ENCODE results near the gene ZSCAN25.
"Not testable (repeated sequence)": the region's sequence is repeated elsewhere in the genome, so short reads cannot be mapped to it uniquely, and the experiment has no call there.

The ZSCAN25 gene

DNA sequence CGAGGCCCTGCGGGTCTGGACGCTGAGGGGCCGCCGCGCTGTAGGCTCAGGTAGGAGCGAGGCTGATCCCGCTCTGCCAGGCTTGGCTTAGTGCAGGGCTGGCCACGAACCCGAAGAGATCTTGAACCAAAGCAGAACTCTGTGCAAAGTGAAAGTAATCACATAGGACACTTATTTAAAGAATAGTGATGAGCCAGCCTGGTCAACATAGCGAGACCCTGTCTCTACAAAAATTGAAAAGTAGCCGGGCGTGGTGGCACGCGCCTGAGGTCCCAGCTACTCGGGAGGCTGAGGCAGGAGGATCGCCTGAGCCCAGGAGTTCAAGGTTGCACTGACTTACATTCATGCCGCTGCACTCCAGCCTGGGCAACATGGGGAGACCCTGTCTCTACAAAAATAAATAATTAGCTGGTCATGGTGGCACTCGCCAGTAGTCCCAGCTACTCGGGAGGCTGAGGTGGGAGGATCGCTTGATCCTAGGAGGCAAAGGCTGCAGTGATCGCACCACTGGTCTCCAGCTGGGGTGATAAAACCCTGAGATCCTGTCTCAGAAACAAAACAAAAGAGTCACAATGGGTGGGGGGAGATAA is 541 bp downstream of the ZSCAN25 start:
- no peak for DNase-seq (ENCODE audit: low read depth in 2 of 2)

DNA sequence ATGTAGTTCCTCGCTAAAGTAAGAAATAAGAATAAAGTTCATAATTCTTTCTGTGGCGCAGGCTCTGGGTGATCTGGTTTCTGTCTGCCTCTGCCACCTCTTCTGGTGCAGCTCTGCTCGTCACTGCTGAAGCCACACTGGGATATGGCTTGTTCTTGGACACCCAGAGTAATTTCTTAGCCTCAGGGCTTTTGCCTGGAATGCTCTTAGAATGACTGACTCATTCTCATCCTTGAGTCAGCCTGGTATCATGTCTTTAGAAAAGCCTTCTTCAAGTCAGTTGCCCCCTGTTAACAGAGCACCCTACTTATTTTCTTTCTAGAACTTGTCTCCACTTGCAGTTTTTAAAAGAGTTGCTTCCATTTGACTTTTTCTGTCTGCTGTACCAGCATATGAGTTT is 2.0 kb downstream of the ZSCAN25 start:
- no peak for DNase-seq (ENCODE audit: low read depth in 2 of 2)

DNA sequence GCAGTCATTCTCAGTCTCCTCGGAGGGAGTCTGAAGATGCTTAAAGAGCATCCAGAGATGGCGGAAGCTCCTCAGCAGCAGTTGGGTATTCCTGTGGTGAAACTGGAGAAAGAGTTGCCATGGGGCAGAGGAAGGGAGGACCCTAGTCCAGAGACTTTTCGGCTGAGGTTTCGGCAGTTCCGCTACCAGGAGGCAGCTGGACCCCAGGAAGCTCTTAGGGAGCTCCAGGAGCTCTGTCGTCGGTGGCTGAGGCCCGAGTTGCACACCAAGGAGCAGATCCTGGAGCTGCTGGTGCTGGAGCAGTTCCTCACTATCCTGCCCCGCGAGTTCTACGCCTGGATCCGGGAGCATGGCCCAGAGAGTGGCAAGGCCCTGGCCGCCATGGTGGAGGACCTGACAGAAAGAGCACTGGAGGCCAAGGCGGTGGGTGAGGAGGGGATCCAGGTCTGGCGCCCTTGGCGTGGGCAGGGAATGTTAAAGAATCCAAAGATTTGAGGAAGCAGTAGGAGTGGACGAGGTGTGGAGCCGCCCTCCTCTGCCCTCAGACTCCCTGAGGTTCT is 2.9 kb downstream of the ZSCAN25 start:
- no peak for DNase-seq (ENCODE audit: low read depth in 2 of 2)

DNA sequence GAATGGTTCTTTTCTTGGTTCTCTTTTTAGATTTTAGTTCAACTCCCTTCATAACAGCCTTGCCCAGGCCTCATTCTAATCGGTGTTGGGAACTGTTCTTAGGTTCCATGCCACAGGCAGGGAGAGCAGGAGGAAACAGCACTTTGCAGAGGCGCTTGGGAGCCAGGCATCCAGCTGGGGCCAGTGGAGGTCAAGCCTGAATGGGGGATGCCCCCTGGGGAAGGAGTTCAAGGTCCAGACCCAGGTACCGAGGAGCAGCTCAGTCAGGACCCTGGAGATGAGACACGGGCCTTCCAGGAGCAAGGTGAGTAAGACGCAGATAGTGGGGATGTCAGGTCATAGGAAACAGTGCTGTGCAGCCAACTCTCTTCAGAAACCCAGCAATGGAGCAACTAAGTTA is 4.5 kb downstream of the ZSCAN25 start:
- no peak for DNase-seq (ENCODE audit: low read depth in 2 of 2)

DNA sequence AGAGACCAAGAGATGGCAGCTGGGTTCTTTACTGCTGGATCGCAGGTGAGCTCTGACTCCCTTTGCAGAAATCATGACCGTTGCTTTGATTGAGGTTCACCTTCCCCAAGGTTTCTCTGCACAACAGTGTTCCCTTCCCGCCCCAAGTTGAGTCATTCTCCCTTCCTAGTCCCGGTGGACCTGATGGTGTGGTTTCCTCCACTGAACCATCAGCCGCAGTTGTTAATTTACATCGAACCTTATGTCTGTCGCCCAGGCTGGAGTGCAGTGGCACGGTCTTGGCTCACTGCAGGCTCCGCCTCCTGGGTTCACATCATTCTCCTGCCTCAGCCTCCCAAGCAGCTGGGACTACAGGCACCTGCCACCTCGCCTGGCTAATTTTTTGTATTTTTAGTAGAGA is 5.8 kb downstream of the ZSCAN25 start:
- no peak for DNase-seq (ENCODE audit: low read depth in 2 of 2)

DNA sequence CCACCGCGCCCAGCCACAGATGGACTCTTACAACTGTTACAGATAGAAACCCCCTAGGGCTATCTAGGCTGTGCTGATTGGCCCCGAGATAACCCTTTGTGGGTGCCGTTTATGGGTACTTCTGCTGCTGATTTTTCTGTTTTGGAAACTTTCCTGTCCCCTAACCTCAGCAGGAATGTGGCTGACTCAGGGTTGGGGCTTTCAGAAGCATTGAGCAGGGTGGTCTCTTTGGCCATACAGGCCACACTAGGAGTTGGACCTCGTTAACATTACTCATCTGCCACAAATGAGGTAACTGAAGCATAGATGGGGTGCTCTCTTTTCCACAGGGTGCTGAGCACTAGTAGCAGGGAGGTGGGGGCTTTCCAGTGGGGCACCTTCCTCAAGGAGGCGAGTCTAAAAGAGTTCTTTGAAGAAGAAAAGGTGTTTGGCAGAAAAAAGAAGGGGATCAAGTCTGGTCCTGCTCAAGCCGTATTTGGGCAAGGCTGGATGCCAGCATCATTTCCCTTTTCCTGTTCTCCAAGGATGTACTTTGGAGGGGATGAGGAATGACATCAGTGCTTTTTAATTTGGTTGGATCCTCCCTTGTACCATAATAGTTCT is 6.4 kb downstream of the ZSCAN25 start:
- no peak for DNase-seq (ENCODE audit: low read depth in 2 of 2)

DNA sequence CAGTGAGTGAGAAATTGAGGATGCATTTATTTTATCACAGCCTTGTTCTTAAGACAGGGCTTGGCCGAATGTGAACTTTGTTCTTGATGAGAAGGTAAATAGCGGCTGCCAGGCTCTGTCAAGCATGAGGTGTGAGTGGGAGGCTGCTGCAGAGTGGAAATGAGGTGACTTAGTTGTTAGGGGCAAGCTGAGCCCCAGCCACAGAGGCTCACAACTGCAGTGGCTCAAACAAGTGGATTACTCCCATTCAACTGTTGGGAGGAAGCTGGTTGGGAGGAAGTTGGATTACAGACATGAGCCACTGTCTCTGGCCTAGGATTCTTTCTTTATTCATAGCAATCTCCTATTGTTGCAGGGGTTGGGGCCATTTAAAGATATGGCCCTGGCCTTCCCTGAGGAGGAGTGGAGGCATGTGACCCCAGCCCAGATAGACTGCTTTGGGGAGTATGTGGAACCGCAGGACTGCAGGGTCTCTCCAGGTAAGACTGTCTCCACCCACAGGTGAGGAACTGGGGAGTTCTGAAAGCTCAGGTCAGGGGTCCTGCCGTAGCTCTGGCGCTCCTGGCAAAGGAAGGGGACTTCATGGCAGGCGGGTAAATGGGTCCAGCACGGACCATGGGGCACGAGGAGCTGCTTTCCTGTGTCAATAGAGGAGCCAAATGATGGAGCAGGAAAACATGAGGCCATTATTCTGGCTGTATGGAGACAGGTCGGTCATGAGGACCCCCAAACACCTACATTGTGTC is 7.1 kb downstream of the ZSCAN25 start:
- DNase-seq (ENCODE audit: low read depth in 2 of 2), result no peak

DNA sequence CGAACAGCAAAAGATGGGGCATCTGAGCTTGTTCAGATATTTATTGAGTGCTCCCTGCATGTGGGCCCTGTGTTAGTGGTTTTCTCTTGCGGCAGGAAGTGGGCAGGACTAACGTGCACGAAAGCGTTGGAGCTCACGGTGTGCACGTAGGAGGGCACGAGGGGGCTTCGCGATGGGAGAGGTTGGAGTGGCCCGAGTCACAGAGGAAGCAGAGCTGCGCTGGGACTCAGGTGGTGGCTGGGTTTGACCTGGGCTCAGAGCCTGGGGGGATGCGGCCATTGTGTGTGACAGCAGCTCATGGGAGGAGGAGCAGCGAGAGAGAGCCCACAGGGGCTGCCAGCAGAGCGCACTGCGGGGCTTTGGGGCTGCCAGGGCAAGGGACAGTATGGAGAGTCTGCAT is 7.7 kb downstream of the ZSCAN25 start:
- DNase-seq (ENCODE audit: low read depth in 2 of 2), result peak; percentile 55 to 67

DNA sequence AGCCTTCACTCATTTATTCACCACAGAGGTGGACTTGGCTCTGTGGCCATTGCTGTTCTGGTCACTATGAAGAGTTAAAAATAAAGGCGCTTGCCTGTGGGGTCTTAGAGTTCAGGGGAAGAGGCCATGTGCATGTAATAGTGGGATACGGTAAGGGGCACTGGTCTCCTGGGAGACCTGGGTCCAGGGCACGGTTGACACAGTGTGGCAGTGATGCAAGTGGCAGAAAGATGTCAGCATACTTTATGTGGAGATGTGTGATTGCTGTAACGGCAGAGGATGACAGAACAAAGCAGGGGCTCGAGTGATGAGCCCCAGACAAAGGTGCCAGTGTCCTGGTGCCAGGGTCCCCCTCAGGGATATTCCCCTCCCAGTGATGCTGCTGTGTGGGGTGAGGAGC is 8.6 kb downstream of the ZSCAN25 start:
- DNase-seq (ENCODE audit: low read depth in 2 of 2), result no peak

DNA sequence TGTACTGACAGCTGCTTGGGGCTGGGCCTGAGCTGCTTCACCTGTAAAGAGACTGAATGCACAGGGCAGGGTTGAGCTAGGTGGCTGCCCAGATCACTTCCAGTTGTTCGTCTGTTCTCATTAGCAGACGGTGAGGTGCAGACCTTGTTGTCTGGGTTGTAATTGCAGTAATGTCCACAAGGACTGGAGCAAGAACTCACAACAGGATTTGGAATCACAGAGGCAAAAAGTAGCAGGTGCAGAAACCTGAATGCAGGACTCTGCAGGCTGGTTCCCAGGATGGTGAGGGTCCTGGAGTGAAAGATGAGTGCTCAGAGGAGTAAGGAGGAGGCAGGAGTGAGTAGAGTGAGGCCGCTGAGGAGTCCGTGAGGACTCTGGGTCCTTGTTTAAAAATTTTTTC is 9.2 kb downstream of the ZSCAN25 start:
- no peak for DNase-seq (ENCODE audit: low read depth in 2 of 2)

DNA sequence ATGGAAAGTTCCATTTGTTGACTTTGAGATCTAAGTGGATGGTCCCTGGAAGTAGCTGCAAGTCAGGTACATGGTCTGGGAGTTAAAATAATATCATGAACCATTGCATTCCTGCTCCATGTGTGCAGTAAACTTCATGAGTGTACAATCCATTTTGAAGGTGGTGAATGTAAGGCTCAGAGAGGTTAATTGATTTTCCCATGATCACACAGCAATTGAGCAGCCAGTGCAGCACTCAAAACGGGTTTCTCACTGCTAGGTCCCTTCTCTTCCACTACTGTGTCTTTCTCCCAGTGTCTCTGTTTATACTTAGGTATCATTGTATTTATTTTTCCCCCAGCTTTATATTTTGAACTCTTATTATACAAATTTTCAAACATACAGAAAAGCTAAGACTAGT is 9.9 kb downstream of the ZSCAN25 start:
- no peak for DNase-seq (ENCODE audit: low read depth in 2 of 2)

DNA sequence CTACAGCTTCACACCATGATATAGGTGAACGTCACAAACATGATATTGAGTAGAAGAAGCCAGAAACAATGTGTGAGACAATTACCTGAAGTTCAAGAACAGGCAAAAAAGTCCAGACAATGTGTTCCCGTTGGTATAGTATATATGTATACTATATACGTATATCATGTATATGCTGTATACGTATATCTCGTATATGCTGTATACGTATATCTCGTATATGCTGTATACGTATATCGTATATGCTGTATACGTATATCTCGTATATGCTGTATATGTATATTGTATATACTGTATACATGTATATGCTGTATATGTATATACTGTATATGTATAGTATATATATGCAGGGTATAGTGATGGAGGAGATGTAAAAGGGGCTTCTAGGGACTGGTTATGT is 10.8 kb downstream of the ZSCAN25 start:
- no peak for DNase-seq (ENCODE audit: low read depth in 2 of 2)

DNA sequence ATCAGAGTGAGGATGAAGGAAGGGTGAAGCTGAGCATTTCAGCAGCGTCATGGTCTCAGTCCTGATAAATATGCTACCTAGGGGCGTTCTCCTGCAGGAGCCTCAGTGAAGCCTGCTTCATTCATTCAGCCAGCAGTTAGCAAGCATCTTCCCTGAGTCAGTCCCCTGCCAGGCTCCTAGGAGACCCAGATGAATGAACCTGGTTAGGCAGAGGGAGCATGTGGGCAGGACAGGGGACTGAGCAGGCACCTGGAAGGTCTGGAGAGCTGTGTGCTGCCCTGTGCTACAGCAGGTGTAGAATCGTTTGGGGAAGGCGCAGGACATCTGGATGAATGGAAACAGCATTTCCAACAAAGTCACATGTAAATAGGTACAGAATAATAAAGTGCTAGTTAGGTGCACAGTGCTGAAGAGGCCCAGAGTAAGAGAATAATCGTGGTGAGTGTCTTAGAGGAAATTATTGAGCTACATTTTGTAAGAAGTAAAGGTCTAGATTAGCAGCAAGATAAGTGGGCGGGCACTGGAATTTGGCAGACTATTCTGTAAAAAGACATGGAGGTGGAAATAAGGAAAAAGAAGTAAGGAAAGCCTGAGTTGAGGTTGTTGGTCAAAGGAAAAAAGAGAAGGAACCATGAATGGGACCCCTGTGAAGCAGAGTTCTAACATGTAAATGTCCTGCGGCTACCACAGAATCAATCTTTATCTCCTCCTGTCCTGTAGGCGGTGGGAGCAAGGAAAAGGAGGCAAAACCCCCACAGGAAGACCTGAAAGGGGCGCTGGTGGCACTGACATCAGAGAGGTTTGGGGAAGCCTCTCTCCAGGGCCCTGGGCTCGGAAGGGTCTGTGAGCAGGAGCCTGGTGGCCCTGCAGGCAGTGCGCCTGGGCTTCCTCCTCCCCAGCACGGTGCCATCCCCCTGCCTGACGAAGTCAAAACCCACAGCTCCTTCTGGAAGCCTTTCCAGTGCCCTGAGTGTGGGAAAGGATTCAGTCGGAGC is 12.0 kb downstream of the ZSCAN25 start:
- no peak for DNase-seq (ENCODE audit: low read depth in 2 of 2)

DNA sequence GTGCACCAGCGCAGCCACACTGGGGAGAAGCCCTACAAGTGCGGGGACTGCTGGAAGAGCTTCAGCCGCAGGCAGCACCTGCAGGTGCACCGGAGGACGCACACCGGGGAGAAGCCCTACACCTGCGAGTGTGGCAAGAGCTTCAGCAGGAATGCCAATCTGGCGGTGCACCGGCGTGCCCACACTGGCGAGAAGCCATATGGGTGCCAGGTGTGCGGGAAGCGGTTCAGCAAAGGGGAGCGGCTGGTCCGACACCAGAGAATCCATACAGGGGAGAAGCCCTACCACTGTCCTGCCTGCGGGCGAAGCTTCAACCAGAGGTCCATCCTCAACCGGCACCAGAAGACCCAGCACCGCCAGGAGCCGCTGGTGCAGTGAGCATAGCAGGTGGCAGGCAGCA is 12.9 kb downstream of the ZSCAN25 start:
- no peak for DNase-seq (ENCODE audit: low read depth in 2 of 2)

DNA sequence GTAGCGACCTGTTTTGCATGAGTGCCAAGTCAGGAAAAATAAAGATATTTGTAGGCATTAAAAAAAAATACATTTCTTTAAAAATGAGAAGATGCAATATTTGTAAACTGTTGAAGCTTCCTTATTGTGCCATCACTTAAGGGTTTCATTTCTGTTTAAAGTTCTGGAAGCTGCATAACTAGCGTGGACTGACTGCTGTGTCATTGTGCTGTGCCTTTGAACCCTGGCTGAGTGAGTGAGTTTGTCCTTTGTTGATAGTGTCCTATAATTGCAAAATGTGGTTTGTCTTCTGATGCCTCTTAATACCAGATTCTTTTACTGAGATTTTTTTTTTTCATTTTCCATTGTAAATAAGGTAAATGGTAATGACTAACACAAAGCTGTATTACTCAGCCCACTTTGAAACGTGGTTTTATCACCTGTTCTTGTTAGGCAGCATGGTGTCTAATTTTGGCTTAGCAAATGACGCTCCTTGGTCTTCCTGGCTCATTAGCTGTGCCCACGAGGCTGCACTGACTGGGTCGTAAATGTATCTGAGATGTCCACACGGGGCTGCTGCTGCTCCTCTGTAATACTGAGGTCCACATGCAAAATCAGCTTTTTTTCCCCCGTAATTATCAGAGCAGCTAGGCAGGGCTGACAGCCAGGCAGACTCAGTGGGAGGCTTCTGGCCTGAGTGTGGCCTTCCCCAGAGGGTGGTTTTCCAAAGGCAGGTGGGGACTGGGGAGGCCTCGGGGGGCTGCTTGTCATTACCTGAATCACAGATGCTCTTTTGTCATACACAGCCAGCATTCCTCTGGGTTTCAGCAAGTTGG is 14.8 kb downstream of the ZSCAN25 start:
- DNase-seq (ENCODE audit: low read depth in 2 of 2), result peak in 1 of 2 donors; percentile 18

DNA sequence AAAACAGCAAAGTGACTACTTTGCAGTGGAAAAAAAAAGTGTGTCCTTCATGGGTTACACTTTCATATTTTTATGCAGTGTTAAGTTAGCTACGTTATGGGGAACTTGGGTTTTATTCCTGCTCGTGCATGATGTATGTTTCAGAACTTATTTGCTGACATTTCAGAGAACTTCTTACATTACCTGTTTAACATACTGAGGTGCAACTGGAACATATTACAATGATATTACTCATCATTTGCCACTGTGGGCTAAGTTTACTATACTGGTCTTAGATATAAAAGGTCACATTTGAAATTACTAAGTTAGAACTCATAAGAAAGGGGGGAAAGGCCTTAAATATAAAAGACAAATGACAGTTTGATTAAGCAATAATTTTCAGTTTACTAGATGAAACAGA is 20.7 kb downstream of the ZSCAN25 start:
- not testable (repeated sequence) for DNase-seq (ENCODE audit: low read depth in 2 of 2)

DNA sequence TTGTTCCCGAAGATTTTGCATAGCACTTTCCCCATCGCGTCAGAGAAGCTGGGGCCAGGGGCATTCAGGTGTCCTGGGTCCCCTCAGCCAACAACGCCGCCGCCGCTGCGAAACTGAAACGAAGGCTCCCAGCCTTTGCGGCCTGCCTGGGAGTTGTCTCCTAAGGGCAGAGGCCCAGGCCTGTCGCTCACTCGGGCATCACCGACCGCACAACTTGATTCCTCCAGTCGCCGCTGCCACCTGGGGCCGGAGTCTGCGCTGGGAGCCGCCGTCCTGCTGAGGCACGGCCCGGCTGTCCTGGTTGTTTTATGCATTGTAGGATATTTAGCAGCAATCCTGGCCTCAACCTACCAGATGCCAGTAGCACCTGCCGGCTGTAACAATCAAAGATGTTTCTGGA is 22.0 kb downstream of the ZSCAN25 start:
- DNase-seq (ENCODE audit: low read depth in 2 of 2), result no peak

DNA sequence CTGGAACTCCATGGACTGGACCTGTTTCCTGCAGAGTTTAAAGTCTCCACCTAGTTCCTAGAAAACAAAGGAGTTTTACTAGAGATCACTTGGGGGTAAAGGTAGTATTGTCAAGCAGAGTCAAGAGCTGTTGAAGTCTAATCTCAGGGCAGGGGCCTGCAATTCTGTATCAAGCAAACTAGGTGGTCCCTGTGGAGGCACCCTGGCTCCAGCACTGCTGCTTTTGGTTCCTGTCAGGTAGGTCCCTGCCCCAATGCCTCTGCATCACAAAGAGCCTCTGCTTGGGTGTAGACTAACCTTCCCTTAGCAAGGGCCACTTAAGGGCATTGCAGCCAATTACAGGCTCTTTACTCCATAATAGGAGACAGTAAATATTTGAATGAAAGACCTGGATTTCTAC is 22.5 kb downstream of the ZSCAN25 start:
- DNase-seq (ENCODE audit: low read depth in 2 of 2), result no peak

DNA sequence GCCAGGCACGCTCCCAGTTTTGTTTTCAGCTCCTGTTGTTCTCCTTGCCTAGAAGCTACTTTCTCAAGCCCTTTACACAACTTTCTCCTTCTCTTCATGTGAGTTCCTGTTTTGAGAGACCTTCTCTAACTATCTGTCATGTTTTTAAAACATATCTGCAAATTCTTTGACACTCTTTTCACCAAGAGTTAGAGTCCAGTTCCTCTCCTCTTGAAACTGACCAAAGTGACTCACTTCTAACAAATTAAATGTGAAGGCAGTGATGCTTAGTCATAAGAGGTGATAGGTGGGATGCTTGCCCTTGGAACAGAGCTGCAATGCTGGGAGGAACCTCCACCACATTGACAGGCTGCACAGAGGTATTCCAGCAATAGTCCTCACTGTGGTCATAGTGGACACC is 25.3 kb downstream of the ZSCAN25 start:
- no peak for DNase-seq (ENCODE audit: low read depth in 2 of 2)

DNA sequence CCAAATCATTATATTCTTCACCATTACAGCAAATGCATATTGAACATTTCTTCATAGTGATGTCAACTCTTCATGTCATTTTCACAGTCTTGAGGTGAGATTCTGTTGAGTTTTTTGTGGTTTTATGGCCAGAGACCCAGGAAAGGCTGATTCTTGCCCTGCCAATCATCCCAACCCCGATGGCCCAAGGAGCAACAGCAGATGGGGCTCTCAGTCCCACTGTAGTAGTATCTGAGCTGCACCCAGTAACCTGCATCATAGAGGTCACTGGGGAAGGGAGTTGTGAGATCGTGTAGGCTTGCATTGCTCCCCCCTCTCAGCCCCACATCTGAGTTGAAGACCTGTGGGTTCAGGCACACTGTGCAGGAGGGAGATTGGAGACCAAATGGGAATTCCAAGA is 26.7 kb downstream of the ZSCAN25 start:
- DNase-seq (ENCODE audit: low read depth in 2 of 2), result no peak

DNA sequence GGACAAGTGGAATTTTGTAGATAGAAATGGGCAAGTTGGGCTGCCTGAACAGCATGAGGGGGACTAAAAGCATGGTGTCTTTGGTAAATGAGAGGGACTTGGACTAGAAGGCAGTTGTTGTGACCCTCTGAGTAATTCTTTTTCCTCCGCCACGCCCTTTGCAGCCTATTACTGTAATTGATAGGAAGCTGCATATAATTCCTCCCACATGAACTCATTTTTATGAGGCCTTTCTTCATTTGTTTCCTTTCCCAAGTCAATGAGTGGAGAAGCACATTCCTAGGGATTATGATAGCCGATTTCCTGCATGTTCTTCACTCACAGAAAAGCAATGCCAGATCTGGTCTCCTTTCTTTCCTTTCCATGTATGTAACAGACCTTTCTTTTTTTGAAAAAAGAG is 27.7 kb downstream of the ZSCAN25 start:
- no peak for DNase-seq (ENCODE audit: low read depth in 2 of 2)

Data from stimulated activated CD8-positive, alpha-beta memory T cell treated with anti-CD3 and anti-CD28 coated beads, Interleukin-7, amount 100 ng/mL, for 4 hours (primary cell).